OCI-M2 (cell line): ENCODE results near the gene TMEM108.

Experiments used
- DNase-seq: peaks from one replicate; lab custom pipeline; 2025; ENCODE audit not compliant: unreplicated experiment; lab: John Stamatoyannopoulos, UW

The TMEM108 gene

DNA sequence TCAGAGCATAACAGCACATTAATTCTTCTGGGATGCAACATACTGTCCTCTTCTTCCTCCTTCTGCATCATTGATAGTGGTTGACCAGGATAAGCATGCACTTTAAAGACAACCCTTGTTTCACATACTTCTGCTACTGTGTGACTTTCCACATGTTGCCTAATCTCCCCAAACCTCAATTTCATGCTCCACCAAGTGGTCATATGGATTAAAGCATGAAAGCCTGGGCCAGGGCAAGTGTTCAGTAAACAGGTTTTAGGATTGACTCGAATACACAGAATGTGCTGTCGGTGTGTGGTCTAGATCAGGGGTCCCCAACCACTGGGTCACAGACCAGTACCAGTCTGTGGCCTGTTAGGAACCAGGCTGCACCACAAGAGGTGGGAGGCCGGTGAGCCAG, 339.2 kb downstream of the TMEM108 start:
- no peak for DNase-seq

DNA sequence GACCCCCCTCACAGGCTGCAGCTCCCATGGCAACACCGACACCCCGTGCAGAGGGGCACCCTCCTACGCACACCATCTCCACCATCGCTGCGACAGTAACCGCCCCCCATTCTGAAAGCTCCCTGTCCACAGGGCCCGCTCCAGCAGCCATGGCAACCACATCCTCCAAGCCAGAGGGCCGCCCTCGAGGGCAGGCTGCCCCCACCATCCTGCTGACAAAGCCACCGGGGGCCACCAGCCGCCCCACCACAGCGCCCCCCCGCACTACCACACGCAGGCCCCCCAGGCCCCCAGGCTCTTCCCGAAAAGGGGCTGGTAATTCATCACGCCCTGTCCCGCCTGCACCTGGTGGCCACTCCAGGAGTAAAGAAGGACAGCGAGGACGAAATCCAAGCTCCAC, 341.7 kb downstream of the TMEM108 start:
- no peak for DNase-seq

DNA sequence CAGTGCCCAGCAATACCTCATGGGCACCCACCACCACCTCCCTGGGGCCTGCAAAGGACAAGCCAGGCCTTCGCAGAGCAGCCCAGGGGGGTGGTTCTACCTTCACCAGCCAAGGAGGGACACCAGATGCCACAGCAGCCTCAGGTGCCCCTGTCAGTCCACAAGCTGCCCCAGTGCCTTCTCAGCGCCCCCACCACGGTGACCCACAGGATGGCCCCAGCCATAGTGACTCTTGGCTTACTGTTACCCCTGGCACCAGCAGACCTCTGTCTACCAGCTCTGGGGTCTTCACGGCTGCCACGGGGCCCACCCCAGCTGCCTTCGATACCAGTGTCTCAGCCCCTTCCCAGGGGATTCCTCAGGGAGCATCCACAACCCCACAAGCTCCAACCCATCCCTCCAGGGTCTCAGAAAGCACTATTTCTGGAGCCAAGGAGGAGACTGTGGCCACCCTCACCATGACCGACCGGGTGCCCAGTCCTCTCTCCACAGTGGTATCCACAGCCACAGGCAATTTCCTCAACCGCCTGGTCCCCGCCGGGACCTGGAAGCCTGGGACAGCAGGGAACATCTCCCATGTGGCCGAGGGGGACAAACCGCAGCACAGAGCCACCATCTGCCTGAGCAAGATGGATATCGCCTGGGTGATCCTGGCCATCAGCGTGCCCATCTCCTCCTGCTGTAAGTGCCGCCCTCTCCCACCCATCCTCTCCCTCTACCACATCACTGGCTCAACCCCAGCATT, 342.5 kb downstream of the TMEM108 start:
- DNase-seq, result no peak

DNA sequence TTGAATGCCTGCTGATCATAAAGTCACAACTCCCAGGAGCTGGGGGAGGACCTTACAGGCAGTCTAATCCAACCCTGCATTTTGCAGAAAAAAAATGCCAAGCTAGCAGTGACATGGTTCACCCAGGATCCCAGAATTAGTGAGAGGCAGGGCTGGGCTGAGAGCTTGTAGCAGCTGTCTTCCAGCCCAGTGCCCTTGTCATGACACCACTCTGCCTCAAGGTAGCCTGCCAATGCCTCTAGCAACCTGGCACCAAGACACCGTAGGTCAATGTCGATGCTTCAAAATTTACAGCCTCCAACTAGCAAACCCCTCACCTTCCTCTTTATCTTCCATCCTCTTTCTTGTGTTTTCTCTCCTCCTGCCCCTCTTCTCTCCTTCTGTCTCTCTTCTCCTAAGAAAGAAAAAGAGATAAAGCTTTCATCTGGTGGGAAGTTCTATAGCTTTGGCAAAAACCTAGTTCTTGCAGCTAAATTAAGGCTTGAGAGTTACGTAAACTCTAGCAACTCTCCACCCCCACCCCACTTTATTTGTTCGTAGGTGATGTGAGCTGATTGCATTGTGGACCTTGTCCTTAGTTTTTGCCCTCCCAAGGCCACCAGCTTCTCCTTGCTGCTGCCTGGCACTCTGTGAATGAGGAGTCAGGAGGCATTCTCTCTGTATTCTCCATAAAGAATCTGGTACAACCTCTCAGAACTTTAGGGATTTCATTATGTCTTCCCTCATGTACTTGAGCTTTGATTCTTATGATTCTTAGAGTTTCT, 343.3 kb downstream of the TMEM108 start:
- DNase-seq, result no peak

DNA sequence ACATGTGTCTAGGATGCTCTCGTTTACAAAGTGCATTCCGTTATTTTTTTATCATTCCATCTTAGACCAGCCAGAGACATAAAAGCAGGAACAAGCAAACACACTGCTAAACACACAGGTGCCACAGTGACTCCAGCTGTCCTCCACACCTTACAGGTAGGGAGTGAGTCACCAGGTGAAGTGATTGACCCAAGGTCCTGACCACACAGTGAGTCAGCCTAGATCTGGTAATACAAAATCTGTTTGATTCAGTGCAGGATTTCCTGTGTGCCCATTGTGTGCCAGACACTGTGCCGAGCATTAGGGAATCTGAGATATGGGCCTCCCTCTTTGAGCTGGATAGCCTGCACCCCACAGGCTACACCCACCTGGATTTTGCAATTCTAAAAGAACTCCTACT, 345.0 kb downstream of the TMEM108 start:
- no peak for DNase-seq

DNA sequence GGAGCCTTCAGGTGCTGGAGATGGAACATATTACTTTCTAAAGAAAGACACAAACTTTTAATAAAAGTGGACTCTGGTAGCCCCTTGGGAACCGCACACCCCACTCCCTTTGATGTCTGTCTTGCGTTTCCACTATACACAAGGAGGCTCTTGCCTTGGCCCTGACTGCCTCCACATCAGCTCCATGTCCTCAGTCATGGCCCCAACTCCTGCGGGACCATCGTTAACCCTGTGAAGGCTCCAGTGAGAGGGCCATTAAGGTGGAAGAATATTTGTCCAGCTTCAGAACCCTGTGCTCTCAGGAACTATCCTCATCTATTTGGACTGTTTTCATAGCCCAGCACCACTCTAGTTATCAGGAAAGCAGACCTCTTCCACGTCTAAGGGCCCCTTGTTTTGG, 345.6 kb downstream of the TMEM108 start:
- DNase-seq, result no peak

DNA sequence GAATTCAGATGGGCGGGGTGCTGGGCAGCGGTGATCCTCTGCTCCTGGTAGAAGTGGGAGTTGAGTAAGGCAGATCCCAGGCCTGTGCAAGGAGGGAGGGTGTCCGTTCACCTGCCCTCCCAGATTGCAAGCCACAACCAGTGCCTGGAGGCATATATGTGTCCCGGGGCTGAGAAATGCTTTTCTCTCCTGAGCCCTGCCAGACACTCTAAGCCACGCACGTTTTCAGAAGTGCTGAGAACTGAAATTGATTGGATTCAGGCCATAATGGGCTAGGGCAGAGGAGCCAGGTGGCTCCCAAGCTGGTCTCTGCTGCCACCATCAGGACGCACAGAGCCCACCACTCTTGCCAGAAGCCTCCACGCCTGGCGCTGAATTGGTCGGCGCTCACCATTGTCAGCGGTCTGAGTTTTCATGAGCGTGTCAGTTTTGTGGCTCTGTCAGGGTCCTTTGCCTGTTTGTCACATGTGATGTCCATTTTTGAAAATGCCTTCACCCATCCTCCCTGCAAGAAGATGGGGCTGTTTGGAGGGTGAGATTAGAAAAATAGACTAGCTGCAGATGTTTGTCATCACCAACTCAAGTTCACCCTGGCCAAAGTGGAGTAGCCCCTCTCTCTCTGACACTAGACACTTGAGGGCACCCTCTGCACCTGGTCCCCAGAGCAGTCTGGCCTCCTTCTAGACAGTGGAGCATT, 346.3 kb downstream of the TMEM108 start:
- no peak for DNase-seq

DNA sequence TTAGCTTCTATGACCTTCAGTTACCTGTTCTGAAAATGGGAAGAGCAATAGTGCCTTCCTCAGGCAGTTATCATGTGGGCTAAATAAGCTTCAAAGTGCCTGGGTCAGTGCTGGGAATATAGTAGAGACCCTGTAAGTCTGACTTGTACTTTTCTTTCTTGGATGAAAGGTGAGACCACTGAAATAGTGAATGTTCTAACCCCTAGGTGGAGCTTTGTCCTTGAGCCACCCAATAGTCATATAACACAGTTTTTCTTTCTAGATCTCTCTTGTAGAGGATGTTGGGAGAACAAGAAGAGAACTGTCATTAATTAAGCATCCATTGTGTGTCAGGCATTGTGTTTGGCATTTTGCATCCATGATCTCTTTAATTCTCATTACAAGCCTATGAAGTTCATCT, 348.7 kb downstream of the TMEM108 start:
- no peak for DNase-seq

DNA sequence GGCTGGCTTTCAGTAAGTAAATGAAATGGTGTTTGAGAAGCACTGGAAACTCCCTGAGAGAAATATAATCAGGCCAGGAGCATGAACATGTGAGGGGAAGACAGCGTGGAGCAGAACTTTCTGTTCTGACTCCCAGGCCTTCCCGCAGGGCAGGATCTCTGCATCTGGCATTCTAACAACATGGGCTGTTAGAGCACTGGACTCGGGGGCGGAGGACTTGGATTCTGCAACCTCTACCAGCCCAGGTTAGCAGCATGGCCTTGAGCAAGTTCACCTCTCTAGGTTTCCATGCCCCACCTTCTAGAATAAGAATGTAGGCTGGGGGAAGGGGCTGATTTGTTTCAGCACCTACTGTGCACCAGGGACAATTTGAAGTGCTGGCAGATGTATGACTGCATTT, 349.1 kb downstream of the TMEM108 start:
- no peak for DNase-seq

DNA sequence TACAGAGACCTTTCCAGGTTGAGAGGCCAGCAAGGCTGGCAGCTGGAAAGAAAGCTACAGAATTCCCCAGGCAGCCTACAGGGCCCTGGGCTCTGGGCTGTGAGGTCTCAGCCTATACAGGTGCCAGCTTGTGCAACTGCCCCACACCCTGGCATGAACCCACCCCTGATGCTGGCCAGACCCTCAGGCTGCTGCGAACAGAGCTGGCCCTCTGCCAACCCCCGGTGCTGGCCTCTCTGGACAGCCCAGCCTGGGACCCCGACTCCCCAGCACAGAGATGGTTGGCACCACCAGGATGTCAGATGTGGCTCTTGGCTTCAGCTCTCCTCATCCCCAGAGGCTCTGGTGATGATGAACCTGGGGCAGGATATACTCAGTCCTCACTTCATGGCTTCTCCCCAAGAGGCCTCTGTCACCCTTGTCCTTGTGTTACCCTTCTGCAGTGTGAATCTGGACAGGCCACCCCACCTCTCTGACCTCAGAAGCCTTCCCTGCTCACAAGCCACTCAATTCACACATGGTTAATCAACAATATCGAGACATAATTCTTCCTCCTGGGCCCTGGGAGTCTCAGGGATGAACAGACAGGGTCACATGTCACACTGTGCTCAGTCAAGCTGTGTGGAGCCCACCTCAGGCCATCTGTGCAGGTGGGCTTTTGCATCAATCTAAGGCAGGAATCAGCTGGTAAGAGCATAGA, 350.7 kb downstream of the TMEM108 start:
- no peak for DNase-seq

DNA sequence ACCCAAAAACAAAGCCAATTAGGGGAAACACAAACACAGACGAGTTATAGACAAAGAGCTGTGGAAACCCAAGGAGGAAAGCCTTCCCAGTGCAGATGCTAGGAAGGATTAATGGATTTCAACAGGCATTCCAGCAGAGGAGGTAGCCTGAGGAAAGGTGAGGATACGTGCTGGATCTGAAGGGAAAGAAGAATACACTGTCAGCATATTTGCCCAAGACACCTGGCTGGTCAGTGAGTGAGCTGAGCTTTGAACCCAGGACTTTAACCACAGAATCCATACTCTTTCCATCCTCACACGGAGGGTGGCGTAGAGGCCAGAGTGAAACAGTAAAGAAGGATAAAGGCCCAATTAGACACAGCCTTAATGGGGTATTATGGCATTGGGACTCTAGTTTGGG, 352.5 kb downstream of the TMEM108 start:
- no peak for DNase-seq

DNA sequence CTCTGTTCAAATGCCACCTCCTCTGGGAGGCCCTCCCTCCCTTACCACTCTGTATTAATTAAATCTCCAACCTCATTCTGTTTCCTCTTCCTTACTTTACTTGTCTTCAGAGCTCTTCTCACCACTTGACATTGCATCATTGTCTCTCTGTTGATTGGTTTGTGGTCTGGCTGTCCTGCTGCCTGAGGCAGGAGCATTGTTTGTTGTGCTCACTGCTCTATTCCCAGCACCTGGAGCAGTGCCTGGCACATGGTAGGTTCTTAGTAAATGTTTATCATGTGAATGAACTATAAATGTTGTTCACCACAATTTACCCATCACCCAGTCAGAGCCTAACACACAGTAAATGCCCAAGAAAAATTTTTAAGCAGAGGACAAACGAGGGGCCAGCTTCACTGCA, 355.0 kb downstream of the TMEM108 start:
- no peak for DNase-seq

DNA sequence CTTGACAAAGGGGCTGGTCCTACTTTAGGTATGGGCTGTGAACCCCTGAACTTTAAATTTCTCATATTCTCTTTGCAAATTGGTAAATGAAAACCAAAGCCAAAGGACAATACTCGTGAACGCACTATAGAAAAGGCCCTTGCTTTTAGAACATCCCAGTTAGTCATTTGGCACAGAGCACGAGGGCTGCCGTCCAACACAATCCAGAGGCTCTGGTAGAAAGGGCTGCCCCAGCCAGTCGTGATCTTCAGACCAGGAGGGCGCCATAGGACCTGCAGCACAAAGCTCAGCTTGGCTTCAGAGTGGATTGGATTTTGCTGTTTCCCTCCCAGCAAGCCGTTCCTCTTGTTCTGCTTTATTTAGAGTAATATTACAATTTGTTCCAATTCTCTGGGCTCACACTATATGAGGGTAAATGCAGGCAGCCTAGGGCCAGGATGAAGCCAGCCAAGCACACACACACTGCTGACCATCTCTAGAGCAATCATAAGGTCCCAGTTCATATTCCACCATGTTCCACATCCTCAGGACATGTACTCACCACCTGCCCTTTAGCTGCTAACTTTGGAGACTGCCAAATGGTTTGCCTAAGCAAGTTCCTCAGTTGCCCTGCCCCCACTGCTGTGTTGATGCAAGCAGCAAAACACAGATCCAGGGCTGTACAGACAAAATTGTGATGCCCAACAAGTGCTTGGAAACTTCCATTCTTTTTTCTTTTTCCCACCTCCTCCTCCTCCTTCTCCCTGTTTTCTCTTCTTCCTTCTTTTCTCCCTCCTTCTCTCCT, 355.7 kb downstream of the TMEM108 start:
- no peak for DNase-seq

DNA sequence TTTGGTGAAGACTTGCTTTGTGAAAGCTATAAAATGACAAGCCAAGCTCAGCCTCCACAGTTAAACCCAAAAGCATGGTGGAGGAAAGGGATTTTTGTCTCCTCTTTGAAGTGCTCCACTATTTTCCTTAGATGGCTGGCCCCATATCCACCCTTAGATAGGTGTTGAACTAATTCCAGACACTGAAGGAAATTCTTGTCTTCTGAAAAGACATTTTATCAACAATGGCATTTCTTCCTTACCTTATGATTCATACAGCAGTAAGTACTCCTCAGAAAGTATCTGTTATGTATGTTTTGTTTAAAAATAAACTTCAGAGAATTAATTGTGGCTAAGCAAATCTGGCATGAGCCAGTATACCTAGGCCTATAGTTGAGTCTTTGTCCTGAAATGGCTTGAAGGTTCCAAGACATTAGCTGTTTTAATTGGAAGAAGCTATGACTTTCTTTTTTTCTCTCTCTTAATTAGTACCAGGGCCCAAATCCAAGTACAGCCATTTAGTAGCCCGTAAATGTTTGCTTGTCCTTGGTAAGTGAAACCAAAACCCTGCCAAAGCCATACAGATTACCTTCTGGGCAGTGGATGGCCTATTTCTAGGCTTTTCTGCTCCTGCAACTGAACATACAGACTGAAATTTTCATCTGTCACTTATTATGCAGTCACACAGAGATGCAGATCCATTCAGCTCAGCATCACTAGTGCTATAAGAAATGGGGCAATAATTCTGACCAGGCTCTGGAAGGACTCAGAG, 356.5 kb downstream of the TMEM108 start:
- DNase-seq, result no peak

DNA sequence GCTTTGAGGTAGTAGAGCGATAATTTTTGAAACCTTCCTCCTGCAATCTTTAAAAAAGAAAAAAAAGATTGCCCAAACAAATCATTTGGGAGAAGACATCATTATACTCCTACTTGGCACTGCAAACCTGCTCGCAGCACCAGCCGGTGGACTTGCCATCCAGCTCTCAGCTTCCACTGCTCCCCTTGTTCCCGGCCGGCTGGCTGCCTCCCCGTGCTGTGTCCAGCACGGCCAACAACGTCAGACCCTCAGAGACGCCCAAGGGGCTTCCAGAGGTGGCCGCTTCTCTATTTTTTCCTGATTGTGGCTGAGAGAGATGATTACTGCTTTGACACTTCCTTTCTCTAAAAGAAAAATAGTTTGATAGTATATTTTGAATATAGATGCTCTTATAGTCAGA, 358.7 kb downstream of the TMEM108 start:
- no peak for DNase-seq

DNA sequence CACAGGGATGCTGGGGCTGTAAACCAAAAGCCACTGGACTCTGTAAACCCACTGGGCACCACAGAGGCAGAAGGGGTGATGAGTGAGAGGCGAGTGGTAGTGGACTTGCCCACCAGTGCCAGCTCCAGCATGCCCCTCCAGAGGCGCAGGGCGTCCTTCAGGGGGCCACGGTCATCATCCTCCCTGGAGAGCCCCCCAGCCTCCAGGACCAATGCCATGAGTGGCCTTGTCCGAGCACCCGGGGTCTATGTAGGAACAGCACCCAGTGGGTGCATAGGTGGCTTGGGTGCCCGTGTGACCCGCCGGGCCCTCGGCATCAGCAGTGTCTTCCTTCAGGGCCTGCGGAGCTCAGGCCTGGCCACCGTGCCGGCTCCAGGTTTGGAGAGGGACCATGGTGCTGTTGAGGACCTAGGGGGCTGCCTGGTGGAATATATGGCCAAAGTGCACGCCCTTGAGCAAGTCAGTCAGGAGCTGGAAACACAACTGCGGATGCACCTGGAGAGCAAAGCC, 361.9 kb downstream of the TMEM108 start, which contains the start of gene BFSP2:
Gene BFSP2, plus strand, starts transcription at position 51 of the 510 bp plus-strand sequence. Its CDS starts 28 bp downstream, at position 79.
- DNase-seq, result no peak

DNA sequence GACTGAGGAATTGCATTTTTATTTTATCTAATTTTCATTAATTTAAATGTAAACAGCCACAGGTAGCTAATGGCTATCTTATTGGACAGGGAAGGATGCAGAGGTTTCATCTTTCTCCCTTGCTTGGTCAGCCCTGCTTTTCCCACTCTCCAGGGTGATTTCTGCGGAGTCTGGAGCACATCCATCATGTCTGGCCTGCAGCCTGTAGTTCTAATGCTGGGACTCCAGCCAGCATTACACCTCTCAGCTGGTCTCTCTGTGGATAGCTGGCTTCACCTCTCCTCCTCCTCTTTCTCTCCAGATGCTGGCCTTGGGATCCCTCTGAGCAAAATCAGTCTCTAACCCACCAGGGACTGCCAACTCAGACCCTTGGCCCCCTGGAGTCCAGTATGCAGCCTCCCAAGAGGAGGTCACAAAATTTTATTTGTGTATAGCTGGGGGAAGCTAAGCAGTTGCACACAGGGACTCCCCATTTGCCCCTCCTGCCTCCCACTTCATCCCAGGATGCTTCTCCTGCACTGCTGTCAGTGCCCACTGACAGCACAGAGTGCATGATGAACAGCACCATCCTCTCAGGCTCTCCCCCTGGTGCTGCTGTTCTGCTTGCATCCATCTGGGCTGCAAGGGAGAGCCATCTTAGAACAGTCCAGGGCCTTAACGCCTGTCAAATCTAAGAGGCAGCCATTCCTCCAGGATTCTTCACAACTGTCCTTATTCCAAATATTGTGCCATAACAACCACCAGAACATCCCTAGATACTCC, 363.4 kb downstream of the TMEM108 start:
- DNase-seq, result no peak

DNA sequence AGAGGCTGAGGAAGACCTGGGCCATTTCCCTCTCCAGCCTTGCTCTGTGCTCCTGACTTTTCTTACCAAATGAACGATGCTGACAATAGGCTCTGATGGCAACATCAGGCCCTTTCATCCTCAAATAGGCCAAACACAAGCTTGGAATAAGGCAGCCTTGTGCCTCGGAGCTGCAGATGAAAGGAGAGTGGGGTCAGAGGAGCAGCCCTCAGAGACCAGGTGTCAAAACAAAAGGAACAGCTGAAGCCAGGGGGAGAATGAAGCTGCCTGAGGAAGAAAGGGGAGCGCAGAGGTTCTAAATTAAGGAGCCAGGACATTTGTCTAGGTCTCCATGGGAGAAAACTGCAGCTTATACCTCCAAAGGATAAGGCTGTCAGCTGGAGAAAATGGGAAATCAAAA, 366.7 kb downstream of the TMEM108 start:
- DNase-seq, result no peak

DNA sequence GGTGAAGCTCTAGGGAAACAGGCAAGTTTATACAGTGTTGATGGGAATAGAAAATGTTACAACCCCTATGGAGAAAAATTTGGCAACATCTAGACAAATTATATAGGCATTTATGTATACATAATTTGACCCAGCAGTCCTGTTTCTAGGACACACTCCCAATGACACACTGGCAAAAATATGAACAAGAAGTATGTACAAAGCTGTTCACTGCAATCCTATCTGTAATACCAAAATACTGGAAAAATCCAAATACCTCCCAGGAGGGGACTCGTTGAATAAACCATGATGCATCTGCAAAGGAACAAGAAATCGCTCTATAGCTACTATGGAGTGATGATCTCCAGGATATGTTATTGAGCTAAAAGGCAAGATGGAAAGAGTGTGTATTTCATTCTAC, 370.2 kb downstream of the TMEM108 start:
- no peak for DNase-seq
